COR-L47 (cell line): Measurements from ENCODE around the gene MAPK6.
"Not testable (repeated sequence)": the region's sequence is repeated elsewhere in the genome, so short reads cannot be mapped to it uniquely, and the experiment has no call there.

Experiments used
- DNase-seq: peaks from one replicate; lab custom pipeline; 2025; lab: John Stamatoyannopoulos, UW

The MAPK6 gene

DNA sequence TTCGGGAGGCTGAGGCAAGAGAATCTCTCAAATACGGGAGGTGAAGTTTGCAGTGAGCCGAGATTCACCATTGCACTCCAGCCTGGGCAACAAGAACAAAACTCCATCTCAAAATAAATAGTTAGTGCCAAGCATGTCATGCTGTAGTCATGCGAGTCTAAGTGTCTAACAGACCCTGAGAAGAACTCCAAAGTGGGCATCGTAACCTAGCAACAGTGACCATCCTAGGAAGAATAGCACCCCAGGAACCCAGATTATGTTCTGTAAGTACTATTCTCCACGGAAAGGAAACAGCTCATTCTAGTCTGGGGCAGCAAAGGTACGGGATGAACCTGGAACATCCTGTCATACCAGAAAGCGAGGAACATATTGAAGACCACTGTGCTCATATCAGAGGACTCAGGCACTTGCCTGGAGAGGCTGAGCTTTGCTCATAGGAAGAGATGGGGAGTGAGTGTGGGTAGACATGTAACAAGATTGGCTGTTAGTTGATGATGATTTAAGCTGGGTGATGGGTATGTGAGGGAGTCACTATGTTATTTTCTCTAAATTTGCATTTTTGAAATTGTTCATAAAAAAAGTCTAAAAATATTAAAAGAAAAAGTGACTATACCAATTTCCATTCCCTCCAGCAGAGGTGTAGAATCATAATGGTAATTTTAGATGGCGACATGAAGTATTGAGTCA is 61.8 kb downstream of the MAPK6 start:
- DNase-seq = no peak

DNA sequence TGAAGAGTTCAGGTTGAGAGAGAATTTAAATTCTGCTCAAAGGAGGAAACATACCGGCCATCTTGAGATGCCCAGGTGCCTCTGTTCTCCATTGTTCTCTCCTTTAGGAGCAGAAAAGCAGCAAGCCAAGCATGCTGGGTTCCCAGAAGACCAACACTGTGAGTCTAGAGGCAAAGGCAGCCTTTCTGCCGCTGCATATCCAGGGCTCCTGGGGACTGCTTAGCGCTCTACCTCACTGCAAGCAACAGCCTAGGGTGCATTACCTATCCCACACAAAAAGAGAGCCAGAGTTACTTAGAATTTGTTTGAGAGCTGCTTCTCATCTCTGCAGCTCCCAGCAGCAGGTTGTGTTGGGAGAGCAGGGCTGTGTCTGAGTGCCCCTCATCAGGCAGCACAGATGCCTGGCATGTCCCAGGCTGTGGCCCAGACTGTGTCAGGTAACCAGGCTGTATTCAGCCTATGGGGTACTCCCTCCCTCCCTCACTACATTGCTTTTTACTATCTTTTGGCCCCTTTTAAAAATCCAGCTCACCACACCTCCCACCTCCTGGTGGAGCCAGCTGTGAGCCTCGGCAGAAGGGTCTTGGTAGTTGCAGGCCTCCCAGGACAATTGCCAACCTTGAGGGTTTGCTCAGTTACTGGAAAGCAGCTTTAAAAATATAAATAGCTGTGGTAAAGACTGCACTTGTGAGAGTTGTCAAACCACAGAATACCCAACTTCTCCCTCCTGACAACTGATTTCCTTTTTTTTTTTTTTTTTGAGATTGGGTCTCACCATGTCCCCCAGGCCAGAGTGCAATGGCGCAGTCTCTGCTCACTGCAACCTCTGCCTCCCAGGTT is 63.4 kb downstream of the MAPK6 start:
- DNase-seq = no peak

DNA sequence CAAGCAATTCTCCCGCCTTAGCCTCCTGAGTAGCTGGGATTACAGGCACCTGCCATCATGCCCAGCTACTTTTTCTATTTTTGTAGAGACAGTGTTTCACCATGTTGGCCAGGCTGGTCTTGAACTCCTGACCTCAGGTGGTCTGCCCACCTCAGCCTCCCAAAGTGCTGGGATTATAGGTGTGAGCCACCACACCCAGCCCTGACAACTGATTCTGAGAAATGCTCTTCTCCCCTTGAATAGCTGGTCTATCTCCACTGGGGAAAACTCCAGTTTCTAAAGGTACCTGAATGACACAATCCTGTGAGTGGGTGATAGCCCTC is 64.0 kb downstream of the MAPK6 start:
- DNase-seq = not testable (repeated sequence)

DNA sequence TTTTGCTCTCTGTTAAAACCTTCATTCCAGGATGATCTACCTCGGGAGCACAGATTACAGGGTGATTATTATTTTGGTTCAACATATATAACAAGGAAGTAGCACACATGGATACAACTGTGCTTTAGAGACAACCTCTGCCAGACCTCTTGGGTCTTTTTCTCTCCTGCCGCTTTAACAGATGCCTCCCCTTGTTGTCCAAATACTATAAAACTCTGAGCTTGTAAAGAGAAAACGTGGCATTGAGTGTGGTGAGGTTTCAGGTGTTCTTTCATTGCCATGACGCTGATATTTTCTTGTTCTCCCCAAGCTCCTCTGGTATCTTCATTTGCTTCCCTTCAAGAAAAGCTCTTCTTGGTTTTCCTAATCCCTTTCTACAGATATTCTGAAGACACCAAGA is 64.6 kb downstream of the MAPK6 start:
- DNase-seq = no peak

DNA sequence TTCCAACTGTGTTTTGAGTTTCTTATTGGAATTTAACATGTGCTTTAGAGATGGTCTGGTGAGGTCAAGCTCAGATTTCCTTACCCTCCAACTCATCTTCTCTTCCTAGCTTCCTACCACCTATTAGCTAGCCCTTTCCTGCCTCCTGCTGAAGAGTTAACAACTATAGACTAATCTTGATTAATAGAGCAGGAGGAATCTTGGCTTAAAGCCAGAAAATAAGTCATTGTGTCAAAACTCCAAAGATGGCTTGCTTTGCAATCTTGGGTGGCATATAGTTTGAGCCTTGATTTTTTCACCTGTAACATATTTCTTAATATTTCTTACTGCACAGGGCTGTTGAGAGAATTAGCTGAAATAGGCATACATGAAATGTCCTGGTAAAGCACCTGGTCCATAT is 66.3 kb downstream of the MAPK6 start:
- no peak for DNase-seq

DNA sequence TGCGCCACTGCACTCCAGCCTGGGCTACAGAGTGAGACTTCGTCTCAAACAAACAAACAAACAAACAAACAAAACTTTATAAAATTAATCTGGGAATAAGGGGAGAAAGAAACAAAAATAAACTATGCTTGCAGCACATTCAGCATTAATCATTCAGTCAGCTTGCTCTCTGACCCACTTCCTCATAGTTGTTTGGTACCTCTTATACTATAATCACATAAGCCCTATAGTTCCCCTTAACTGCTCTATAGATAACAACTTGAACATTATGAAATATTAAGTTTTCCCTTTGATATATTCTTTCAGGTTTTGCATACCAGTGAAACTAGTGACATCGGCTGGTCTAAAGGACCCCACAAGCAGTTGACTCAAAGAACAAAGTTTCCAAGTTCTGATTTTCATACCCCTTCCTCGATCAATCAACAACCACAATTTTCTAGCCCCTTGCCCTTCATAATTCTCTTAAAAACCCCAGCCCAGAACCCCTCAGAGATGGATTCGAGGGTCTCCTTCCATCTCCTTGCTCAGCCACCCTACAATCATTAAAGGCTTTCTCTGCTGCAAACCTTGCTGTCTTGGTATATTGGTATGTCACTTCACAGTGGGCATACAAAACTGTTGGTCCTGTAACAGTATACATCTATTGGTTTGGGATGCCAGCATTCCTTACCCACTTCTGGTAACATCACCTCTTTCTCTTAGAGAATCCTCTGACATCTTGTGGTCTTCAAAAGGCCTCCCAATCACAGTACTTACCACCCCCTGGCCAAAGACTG is 67.2 kb downstream of the MAPK6 start:
- DNase-seq = no peak

DNA sequence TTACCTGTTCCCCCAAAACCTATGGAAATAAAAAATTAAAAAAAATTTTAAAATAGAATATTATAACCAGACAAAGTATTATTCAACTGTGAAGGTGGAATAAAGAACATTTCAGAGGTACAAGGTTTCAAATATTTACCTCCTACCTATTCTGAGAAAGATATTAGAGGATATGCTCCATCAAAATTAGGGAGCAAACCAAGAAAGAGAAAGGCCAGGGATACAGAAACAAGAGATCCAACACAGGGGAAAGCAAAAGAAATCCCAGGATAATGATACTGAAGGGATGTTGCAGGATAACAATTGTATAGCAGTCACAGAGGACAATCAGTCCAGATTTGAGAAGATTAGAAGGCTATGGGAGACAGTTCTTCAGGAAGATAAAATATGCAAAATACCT is 71.2 kb downstream of the MAPK6 start:
- DNase-seq = no peak

DNA sequence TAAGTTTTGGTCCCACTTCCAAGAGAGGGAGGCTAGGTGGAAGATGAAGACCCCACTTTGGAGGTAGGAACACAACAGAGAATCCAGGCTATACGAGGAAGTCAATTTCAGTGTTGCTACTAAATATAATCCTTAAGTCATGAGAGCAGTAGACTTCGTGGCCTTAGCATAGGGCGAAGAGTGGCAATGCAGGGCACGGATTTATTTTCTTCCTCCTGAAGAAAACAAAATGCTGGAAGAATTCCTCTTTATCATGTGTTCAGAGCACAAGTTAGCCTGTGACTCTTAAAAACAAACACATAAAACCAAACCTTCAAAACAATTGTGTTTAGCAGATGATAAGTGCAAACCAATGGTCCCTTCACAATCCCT is 74.1 kb downstream of the MAPK6 start:
- DNase-seq = no peak

DNA sequence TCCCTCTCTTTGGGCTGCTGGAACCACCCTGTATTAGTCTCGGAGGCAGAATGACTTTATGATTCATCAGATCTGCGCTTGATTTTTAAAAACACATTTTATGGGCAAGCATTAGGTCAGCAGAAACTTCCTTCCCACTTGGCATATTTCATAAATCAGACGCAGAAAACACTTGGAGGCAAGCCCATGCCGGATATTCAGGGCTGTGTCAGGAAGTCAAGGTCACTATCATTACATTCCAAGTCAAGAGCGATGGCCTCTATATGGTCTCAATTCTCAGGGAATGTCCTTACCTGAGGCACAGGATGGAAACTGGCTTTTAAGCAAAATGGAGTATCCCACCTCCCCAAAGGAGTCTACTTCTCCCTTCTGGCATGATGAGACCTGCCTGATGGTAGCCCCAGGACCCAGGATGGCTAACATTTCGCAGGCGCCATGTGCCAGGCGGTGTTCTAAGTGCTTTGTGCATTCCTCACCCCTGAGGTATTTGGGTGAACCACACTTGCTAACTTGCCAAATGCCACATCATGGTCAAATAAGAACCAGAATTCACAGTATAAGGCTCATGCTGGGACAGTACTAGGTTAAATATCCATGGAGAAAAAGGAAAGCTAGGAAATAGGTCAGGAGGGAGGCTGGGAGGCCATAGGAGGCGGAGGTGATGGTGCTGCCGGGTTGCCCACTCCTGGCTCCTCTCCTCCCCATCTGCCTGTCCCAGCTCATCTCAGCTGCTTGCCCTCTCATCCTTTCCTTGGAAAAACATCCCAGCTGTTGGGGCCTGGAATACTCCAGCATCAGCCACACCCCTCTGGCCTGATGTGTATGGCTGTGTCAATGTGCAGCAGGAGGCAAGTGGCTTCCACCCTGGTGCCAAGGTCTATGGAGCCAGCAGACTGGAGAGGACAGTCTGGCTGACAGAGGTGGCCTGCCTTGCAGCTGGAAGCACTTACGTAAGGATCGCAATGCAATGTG is 74.8 kb downstream of the MAPK6 start:
- DNase-seq = no peak

DNA sequence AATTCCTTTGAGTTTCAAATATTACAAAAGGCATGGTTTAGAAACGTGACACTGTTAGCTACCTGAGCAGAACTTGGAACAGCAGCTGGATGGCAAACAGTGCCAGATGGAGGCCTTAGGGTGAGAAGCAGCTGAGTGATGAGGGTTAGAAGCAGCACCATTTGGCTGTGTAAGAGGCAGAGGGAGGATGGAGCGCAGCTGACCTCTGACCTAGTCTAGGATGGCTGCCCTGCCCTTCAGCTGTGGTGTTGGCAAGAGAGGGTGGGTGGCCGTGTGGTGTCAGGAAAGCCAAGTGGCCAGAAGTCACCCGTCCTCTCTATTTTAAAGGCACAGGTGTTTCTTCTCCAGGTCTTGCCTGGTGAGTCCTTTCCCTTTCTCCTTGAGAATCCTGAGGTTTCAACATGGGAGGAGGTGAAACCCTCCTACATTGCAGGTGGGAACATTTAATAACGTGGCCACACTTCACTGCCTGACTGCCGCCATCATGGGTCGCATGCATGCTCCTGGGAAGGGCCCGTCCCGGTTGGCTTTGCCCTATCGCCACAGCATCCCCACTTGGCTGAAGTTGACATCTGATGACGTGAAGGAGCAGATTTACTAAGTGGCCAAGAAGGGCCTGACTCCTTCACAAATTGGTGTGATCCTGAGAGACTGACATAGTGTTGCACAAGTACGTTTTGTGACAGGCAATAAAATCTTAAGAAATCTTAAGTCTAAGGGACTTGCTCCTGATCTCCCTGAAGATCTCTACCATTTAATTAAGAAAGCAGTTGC is 76.0 kb downstream of the MAPK6 start:
- no peak for DNase-seq

DNA sequence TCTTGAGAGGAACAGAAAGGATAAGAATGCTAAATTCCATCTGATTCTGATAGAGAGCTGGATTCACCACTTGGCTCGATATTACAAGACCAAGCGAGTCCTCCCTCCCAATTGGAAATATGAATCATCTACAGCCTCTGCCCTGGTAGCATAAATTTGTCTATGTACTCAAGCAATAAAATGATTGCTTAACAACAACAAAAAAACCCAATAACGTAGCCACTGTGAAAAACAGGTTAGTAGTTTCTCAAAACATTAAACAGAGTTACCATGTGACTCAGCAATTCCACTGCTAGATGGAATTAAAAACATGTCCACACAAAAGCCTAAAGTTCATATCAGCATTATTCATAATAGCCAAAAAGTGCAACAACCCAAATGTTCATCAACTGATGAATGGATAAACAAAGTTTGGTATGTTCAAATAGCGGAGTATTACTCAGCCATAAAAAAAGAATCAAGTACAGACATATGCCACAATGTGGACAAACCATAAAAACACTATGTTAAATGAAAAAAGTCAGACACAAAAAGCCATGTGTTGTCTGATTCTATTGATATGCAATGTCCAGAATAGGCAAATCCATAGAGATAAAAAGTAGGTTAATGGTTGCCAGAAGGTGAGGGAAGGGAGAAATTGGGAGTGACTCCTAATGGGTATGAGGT is 76.7 kb downstream of the MAPK6 start:
- DNase-seq = no peak

DNA sequence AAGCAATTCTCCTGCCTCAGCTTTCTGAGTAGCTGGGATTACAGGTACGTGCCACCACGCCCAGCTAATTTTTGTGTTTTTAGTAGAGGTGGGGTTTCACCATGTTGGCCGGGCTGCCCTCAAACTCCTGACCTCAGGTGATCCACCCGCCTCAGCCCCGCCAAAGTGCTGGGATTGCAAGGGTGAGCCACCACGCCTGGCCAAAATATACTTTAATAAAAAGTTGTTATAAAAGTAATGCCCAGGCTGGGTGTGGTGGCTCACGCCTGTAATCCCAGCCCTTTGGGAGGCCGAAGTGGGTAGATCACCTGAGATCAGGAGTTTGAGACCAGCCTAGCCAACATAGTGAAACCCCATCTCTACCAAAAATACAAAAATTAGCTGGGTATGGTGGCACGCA is 77.5 kb downstream of the MAPK6 start:
- DNase-seq = not testable (repeated sequence)

DNA sequence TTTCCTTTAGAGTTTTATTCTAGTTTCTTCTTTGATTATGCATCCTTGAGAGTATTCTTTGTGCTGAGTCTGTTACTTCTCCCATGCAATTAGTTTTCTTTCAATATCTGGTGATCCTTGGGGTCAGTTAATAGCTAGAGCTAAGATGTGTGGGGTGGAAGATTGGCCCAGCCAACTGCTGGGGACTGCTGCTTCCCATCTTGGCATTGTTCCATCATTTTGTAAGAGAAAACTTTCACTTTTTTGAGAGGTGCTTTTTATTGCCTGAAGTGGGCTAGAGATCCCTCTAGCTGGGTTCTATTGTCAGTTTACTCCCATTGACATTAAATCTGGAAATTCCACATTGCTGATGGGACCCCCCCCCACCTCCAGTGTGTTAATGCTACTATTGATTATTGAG is 78.2 kb downstream of the MAPK6 start:
- no peak for DNase-seq

DNA sequence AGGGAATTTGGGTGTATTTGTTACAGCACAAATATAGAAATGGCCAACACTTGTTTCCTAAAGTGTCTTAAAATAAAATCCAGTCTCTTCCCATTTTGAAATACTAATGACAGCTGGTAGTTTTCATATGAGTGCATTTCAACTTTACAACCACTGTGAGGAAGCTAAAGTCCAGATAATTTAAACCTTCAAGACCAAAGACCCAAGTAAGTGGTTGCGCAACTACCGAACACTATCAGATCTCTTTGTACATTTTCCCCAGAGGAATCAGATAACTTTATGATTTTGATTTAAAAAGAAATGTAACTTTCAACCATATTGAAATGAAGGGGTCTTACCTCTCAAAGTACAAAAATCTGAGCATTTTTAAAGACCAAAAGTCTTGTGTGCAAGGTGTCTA is 79.3 kb downstream of the MAPK6 start:
- no peak for DNase-seq

DNA sequence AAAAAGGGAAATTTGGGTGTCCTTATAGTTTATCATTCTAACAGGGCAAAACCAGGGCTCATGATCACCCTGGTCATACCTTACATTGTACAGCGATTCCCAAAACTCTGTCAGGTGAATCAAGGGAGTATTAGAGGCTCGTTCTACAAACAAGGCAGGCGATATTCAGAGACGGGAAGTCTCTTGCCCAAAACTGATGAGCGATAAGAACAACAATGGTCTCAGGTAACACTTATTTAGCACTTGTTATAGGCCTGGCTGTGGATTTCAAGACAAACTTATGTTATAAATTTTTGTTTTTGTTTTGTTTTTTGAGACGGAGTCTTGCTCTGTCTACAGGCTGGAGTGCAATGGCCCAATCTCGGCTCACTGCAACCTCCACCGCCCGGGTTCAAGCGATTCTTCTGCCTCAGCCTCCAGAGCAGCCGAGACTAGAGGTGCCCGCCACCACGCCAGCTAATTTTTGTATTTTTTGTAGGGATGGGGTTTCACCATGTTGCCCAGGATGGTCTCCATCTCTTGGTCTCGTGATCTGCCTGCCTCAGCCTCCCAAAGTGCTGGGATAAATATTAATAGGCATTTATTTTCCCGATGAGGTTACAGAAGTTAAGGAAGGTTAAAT is 80.7 kb downstream of the MAPK6 start:
- DNase-seq = no peak

DNA sequence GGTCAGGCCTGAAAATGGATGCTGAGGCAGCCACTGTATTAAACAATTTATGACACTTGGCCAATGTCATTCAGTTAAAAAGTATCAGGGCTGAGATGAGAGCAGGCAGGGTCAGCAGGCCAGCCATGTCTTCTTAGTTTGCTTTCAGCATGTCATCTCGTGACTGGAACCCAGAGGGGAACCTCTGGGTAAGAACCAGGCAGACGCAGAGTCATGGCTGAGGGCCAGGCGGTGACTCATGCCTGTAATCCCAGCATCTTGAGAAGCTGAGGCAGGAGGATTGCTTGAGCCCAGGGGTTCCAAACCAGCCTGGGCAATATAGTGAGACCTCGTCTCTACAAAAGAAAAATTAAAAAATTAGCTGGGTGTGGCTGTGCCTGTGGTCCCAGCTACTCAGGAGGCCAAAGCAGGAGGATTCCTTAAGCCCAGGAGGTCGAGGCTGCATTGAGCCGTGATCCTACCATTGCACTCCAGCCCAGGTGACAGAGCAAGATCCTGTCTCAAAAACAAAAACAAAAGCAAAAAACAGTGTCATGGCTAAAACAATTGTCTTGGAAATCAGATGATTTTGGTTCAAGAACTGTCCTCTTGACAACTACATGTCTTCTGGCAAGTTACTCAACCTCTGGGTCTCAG is 81.9 kb downstream of the MAPK6 start:
- DNase-seq = no peak

DNA sequence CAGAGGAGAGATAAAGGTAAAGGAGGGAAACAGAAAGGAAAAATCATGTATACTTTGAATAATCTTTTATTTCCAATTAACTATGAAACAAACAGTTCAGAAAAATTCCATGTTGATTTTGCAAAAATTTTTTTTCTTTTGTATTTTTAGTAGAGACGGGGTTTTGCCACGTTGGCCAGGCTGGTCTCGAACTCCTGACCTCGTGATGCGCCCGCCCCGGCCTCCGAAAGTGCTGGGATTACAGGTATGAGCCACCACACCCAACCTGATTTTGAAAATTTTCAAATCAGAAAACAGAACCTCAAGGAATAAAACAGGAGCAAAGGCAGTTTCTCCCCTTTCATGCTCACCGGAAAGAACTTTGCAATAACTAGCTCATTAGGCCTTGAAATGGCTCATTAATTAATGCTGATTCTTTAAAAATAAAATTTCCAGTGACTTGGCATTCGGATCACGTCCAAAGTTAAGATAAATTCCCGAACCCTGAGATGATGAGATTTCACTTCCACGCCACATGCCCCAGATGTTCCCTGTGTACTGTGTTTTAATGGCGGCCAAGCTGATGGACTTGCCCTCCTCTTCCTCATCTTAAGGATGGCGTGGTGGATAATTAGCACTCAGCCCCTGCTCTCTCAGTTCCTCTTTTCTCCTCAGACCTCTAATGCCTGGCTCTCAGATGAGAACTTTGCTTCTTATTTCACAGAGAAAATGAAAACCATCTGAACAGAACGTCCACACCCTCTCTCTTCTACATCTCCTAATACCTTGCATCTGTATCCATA is 82.7 kb downstream of the MAPK6 start:
- DNase-seq = no peak

DNA sequence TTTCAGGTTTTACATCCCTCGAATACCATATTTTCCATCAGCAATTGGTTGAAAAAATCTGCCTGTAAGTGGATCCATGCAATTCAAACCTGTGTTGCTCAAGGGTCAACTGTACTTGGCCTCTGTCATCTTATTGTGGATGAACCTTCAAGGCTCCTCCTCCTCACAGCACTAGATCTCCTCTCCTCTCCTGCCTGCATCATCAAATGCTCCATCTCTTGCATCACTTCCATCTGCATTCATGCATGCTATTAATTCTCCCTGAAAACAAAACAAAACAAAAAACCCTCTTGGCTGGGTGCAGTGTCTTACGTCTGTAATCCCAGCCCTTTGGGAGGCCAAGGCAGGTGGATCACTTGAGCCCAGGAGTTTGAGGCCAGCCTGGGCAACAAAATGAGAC is 83.4 kb downstream of the MAPK6 start:
- DNase-seq = no peak
